K562 (cell line): Measurements from ENCODE around the gene CLDN10. TPM values are rescaled to one million over a fixed set of nuclear protein-coding genes. Genes with fewer than 3 reads are reported as not detected.

ENCODE experiments used
- ATAC-seq: fragments of 200-7000 bp; cut with Tn5 transposase; 3 replicates; pipeline ENCODE4 v1.9.1; 2020; ENCODE audit warnings: moderate library complexity
- BruUV-seq: library from RNA; stranded (reverse); fragments of 400-500 nt; replicated peaks from 2 replicates; lab custom pipeline; 2021; lab: Mats Ljungman, UMichigan
- CTCF ChIA-PET: fragments of 300-600 bp; formaldehyde crosslinking; extraction: SDS; loops from one replicate; lab custom pipeline; 2021; ENCODE audit warnings: low intra/inter-chr PET ratio; lab: Yijun Ruan, JAX
- POLR2A ChIA-PET: fragments of 300-600, 350-650 bp; sonication (Branson Sonifier 250); formaldehyde crosslinking; extraction: SDS; loops from one replicate; lab custom pipeline; 2021; ENCODE audit warnings: antibody characterized with exemption, inconsistent platforms; lab: Yijun Ruan, JAX
- DNase-seq, 4 experiments: peaks; one replicate each; pipeline versions ENCODE4 v3.0.0 to v3.0.0-alpha.2; 2011 to 2018; ENCODE audit warnings: low spot score in 3 of 4, mixed read lengths in 3 of 4; ENCODE audit errors: extremely low read depth in 1 of 4
- FAIRE-seq: peaks from 2 replicates; lab custom pipeline; 2011; peaks lifted over from hg19 to GRCh38; lab: Jason Lieb, UNC
- H2AFZ ChIP-seq: 2 replicates; pipeline ENCODE4 v1.6.0; 2011; ENCODE audit warnings: low read depth, low read length, control low read depth, inconsistent platforms
- H3K27ac ChIP-seq: fragments of 200-600 bp; 3 replicates; pipeline ENCODE4 v1.8.0; 2011; ENCODE audit warnings: low read depth, mild to moderate bottlenecking, control low read depth, inconsistent platforms, low read length, moderate library complexity, mixed read lengths; ENCODE audit errors: extremely low read depth
- H3K27me3 ChIP-seq, 2 experiments: fragments of 300-600 bp in 1 of 2; 2 replicates in 1 of 2; 3 replicates in 1 of 2; pipeline versions ENCODE4 v1.6.0 to v1.8.0; 2011; ENCODE audit warnings: inconsistent platforms in 2 of 2, low read length in 2 of 2, mild to moderate bottlenecking in 1 of 2, mixed read lengths in 1 of 2, moderate library complexity in 1 of 2; ENCODE audit not compliant: control insufficient read depth in 2 of 2, insufficient read depth in 2 of 2
- H3K36me3 ChIP-seq: fragments of 300-600 bp; 3 replicates; pipeline ENCODE4 v1.8.0; 2011; ENCODE audit warnings: mild to moderate bottlenecking, low read length, inconsistent platforms; ENCODE audit not compliant: control insufficient read depth, insufficient read depth
- H3K4me1 ChIP-seq, 2 experiments: fragments of 200-600 bp in 1 of 2; replicated peaks in 1 of 2; 2 replicates in 1 of 2; 3 replicates in 1 of 2; pipeline versions ENCODE4 v1.5.1 to v1.8.0; 2011; ENCODE audit warnings: inconsistent platforms in 2 of 2, low read length in 2 of 2, mild to moderate bottlenecking in 1 of 2, mixed read lengths in 1 of 2, moderate library complexity in 1 of 2; ENCODE audit not compliant: control insufficient read depth in 2 of 2, insufficient read depth in 2 of 2
- H3K4me2 ChIP-seq: 2 replicates; pipeline ENCODE4 v1.6.1; 2011; ENCODE audit warnings: low read length, control low read depth, inconsistent platforms, mixed read lengths; ENCODE audit not compliant: insufficient read depth
- H3K4me3 ChIP-seq: fragments of 200-600 bp; sonication (generic), shearing (Covaris generic); 2 replicates; pipeline ENCODE4 v1.5.1; 2016; ENCODE audit warnings: control low read depth, inconsistent platforms
- H3K79me2 ChIP-seq: fragments of 200-600 bp; 3 replicates; pipeline ENCODE4 v1.8.0; 2011; ENCODE audit warnings: low read length, inconsistent platforms; ENCODE audit not compliant: control insufficient read depth, insufficient read depth
- H3K9ac ChIP-seq, 2 experiments: 2 replicates each; pipeline versions ENCODE4 v1.6.0 to v1.6.1; 2011; ENCODE audit warnings: low read depth in 2 of 2, low read length in 2 of 2, control low read depth in 1 of 2, inconsistent platforms in 1 of 2, mild to moderate bottlenecking in 1 of 2, mixed read lengths in 1 of 2; ENCODE audit not compliant: insufficient read depth in 1 of 2
- H3K9me1 ChIP-seq: one replicate; pipeline ENCODE4 v1.6.0; 2011; ENCODE audit warnings: inconsistent platforms, mild to moderate bottlenecking, low read length, moderate library complexity; ENCODE audit not compliant: control insufficient read depth, insufficient read depth
- H3K9me3 ChIP-seq: replicated peaks from 2 replicates; pipeline ENCODE4 v1.5.1; 2011; ENCODE audit warnings: low read depth, low read length, inconsistent platforms; ENCODE audit not compliant: control insufficient read depth, insufficient read depth
- H4K20me1 ChIP-seq: replicated peaks from 2 replicates; pipeline ENCODE4 v1.6.1; 2011; ENCODE audit warnings: low read length, inconsistent platforms, mixed read lengths; ENCODE audit not compliant: control insufficient read depth, insufficient read depth
- CREB1 ChIP-seq, 2 experiments: sonication (generic) in 1 of 2; formaldehyde crosslinking in 1 of 2; IDR thresholded peaks; 2 replicates each; pipeline versions ENCODE4 v1.6.1 to v1.8.0; 2012 to 2022; ENCODE audit warnings: inconsistent platforms in 1 of 2, mild to moderate bottlenecking in 1 of 2, missing genetic modification reagents in 1 of 2, moderate library complexity in 1 of 2
- DDX20 ChIP-seq: fragments of 450-650 bp; IDR thresholded peaks from 2 replicates; pipeline ENCODE4 v1.6.1; 2016; ENCODE audit warnings: missing genetic modification characterization, low read depth, mild to moderate bottlenecking, missing compliant biosample characterization, moderate library complexity
- DPF2 ChIP-seq: fragments of 450-650 bp; IDR thresholded peaks from 2 replicates; pipeline ENCODE4 v1.6.1; 2016
- HMGN3 ChIP-seq: IDR thresholded peaks from 2 replicates; pipeline ENCODE4 v1.6.1; 2011; ENCODE audit warnings: borderline replicate concordance, low read depth, mild to moderate bottlenecking, mixed read lengths, low read length; ENCODE audit not compliant: insufficient read length; ENCODE audit errors: extremely low read depth
- MAFF ChIP-seq: IDR thresholded peaks from 2 replicates; pipeline ENCODE4 v1.6.1; 2012; ENCODE audit warnings: low read length, improper control_type of control experiment
- MAFK ChIP-seq: IDR thresholded peaks from 2 replicates; pipeline ENCODE4 v1.6.1; 2011; ENCODE audit warnings: low read length, improper control_type of control experiment
- POLR2B ChIP-seq: fragments of 450-650 bp; IDR thresholded peaks from 2 replicates; pipeline ENCODE4 v1.6.1; 2018; ENCODE audit warnings: low read depth; ENCODE audit not compliant: partially characterized antibody
- RAD21 ChIP-seq, 2 experiments: fragments of 250-450 bp in 1 of 2; fragments of 450-650 bp in 1 of 2; sonication (Bioruptor Pico) in 1 of 2; formaldehyde crosslinking in 1 of 2; IDR thresholded peaks in 1 of 2; conservative IDR thresholded peaks in 1 of 2; 2 replicates each; pipeline versions ENCODE4 v1.4.0 to v1.8.0; 2020 to 2022; ENCODE audit warnings: mild to moderate bottlenecking in 2 of 2, moderate library complexity in 1 of 2
- RFX1 ChIP-seq: fragments of 450-650 bp; IDR thresholded peaks from 2 replicates; pipeline ENCODE4 v1.6.1; 2016; ENCODE audit warnings: mild to moderate bottlenecking, moderate library complexity
- ZBTB17 ChIP-seq: fragments of 450-650 bp; formaldehyde crosslinking; IDR thresholded peaks from 2 replicates; pipeline ENCODE4 v1.4.0; 2020; ENCODE audit warnings: mild to moderate bottlenecking
- ZNF780A ChIP-seq: fragments of 250-450 bp; sonication (Bioruptor Pico); IDR thresholded peaks from 2 replicates; pipeline ENCODE4 v1.5.0; 2021; ENCODE audit warnings: mild to moderate bottlenecking
- WGBS: fragments of 100-300 bp; shearing (Covaris generic); methylation state at CpG from one replicate; pipeline ENCODE4 v1.1.6; 2016; ENCODE audit warnings: low coverage, mixed read lengths; ENCODE audit not compliant: insufficient coverage; ENCODE audit errors: missing lambda C conversion rate; 5-methylcytosine and 5-hydroxymethylcytosine counted together
- in situ Hi-C: fragments of 300-500 bp; cut with MboI; formaldehyde crosslinking; loops from 4 replicates; pipeline ENCODE4 v1.15.0; 2018; ENCODE audit warnings: inconsistent platforms, mixed read lengths
- intact Hi-C: fragments of 100-400 bp; cut with micrococcal nuclease; formaldehyde crosslinking; loops from 2 replicates; pipeline ENCODE4 v1.14.2; 2022
- polyA plus RNA-seq, 8 experiments: library from polyadenylated mRNA; depleted of rRNA in 4 of 8; stranded (reverse) in 5 of 8; unstranded in 3 of 8; fragments of >200 nt; fragmentation: Nextera tagmentation in 2 of 8; fragmentation: Illumina TruSeq in 1 of 8; extraction: Ambion mirVana in 2 of 8; extraction: Trizol in 1 of 8; gene quantifications; 2 replicates each; pipeline versions ENCODE4 v1.2.1 to v1.2.3, GENCODE V29; 2011 to 2014; ENCODE audit warnings: inconsistent platforms in 1 of 8, missing spikeins in 1 of 8
- total RNA-seq, 7 experiments: library from RNA; depleted of rRNA in 6 of 7; stranded (reverse); fragments of >200 nt in 6 of 7; fragmentation: Illumina TruSeq in 2 of 7; extraction: Trizol in 2 of 7; gene quantifications; 2 replicates each; pipeline versions ENCODE4 v1.2.1 to v1.2.3, GENCODE V29; 2011 to 2021; ENCODE audit warnings: low replicate concordance in 1 of 7

Gene CLDN10
- total and polyA plus RNA-seq, 9 of the 15 experiments (the other 6 are each of a cell fraction or from before 2014, with no cell fraction given), result not detected

DNA sequence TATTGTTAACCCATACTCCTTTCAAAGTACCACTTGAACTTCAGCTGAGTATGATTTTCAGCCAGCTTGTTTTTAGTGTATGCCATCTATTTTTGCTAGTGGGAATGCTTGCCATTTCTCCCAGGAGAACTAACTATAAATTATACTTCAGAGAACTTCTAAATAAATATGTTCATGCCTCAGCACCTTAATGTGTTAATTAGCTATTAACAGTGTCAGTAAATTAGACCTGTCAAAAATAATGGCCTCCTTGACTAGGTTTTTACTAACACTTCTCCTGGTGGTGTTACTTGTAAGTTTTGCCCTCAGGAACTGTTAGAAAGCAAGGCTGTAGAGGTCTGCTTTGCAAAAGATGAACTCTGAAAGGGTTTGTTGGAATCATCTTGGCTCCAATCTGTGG lies 4.5 kb downstream of the CLDN10 start (continued):
- TF ChIP-seq CREB1 (IDR thresholded peaks at IDR 0.05) (no peak), CREB1 (CRISPR knock-in tag; IDR thresholded peaks at IDR 0.05) (no peak), ZNF780A (no peak), HMGN3 (no peak), MAFK (no peak), DPF2 (no peak)
- TF ChIP-seq, all 486 proteins: peak for 0

DNA sequence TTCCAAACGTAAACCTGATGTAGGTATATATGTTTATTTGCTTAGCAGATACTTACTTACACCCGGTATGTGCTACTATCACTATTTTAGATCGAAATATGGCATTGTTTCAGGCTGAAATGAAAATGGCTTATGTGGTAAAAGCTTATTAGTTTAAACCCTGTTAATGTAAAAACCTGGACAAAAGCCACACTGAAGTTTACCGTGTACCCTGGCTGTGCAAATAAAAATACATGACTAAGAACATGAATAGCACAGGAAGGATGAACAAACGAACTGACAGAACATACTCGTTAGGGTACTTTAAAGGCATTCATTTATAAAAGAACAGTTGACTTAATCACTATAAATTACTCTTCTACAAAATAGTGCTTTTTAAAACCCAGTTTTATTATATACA lies 6.6 kb downstream of the CLDN10 start:
- Histone ChIP-seq H3K9ac (no peak overlapping the region), H3K4me3 (no peak overlapping the region), H3K79me2 (no peaks in the 10 kb centered on the region), H3K4me1 (no peaks in the 10 kb centered on the region), H3K36me3 (no peaks in the 10 kb centered on the region), H3K4me2 (no peak overlapping the region), H4K20me1 (no peaks in the 10 kb centered on the region), H3K27ac (no peak overlapping the region), H2AFZ (no peak overlapping the region), H3K9me1 (no peaks in the 10 kb centered on the region), H3K27me3 (peaks cover 12 to 16% of the 10 kb centered on the region in 2 experiments), H3K9me3 (no peaks in the 10 kb centered on the region)
- POLR2A ChIA-PET, result no interaction called here
- DNase-seq, result no peak
- ATAC-seq, result no peak
- WGBS, result under 1% methylated on average over 6 of the region's 6 CpGs
- CTCF ChIA-PET, result no interaction called here
- no TSS peak for BruUV-seq
- in situ Hi-C loops, result no loop called here
- intact Hi-C loops, result loop anchor here (10.0 kb wide), 1 partner anchor 64 kb away; no protein-coding TSS in a partner anchor
- FAIRE-seq, result no peak
- no peak for TF ChIP-seq DDX20 (tag)
- TF ChIP-seq RAD21 (CRISPR knock-in tag; conservative IDR thresholded peaks at IDR 0.05 in 1 of 2, IDR thresholded peaks at IDR 0.05 in 1 of 2), result no peak
- no peak for TF ChIP-seq RFX1
- TF ChIP-seq MAFF, result no peak
- TF ChIP-seq POLR2B, result no peak
- no peak for TF ChIP-seq ZBTB17 (CRISPR knock-in tag)
